Psoas muscle (tissue), 8 donors: ENCODE results near the gene TPPP. TPM values are rescaled to one million over a fixed set of nuclear protein-coding genes. Genes with fewer than 3 reads are reported as not detected.

Experiments used
- ATAC-seq, 4 donors: fragments of 200-7000 bp; cut with Tn5 transposase; one replicate each; pipeline ENCODE4 v1.9.1; 2020; ENCODE audit warnings: moderate library complexity in 3 of 4, mild to moderate bottlenecking in 2 of 4
- DNase-seq, 2 donors: peaks; one replicate each; pipeline ENCODE4 v3.0.0-alpha.2; 2020
- H3K27ac ChIP-seq: fragments of 200-600 bp; one replicate; pipeline ENCODE4 v1.8.0; 2022
- H3K27me3 ChIP-seq, 3 donors: fragments of 200-600 bp in 1 of 3; one replicate each; pipeline versions ENCODE4 v1.6.1 to v1.8.0; 2013 to 2022; ENCODE audit warnings: low read length in 2 of 3, mild to moderate bottlenecking in 2 of 3, moderate library complexity in 1 of 3; ENCODE audit not compliant: insufficient read depth in 3 of 3
- H3K36me3 ChIP-seq, 2 donors: fragments of 200-600 bp in 1 of 2; one replicate each; pipeline versions ENCODE4 v1.6.1 to v1.8.0; 2013 to 2022; ENCODE audit warnings: low read depth in 1 of 2, mild to moderate bottlenecking in 1 of 2, moderate library complexity in 1 of 2; ENCODE audit not compliant: insufficient read depth in 1 of 2
- H3K4me1 ChIP-seq: fragments of 200-600 bp; one replicate; pipeline ENCODE4 v1.8.0; 2022
- H3K4me3 ChIP-seq: fragments of 200-600 bp; one replicate; pipeline ENCODE4 v1.8.0; 2022; ENCODE audit warnings: mild to moderate bottlenecking
- H3K9me3 ChIP-seq: fragments of 200-600 bp; one replicate; pipeline ENCODE4 v1.8.0; 2022
- CTCF ChIP-seq: fragments of 200-600 bp; IDR thresholded peaks from one replicate; pipeline ENCODE4 v1.8.0; 2022; ENCODE audit warnings: antibody characterized with exemption
- WGBS, 3 donors: extraction: QIAGEN DNeasy Blood & Tissue Kit; methylation state at CpG; one replicate each; pipeline versions ENCODE4 v1.1.6 to v1.1.7; 2013; 5-methylcytosine and 5-hydroxymethylcytosine counted together
- intact Hi-C, 2 donors: fragments of 100-400 bp; cut with DNase I; formaldehyde crosslinking; loops; one replicate each; pipeline versions ENCODE4 v1.11.0 to v1.14.2; 2022
- polyA plus RNA-seq, 3 donors: library from polyadenylated mRNA; stranded (reverse); fragments of 200-250 nt; gene quantifications; one replicate each; pipeline ENCODE4 v1.2.3, GENCODE V29; 2013
- total RNA-seq, 4 donors: library from RNA; stranded (reverse); fragmentation: NEBNext Ultra II Directional in 2 of 4; extraction: Animal tissue kit (Norgen Biotek cat#: 25700) in 2 of 4; gene quantifications; one replicate each; pipeline versions ENCODE4 v1.2.1 to v1.2.4, GENCODE V29; 2021 to 2023
- donor health status: healthy with polysubstance abuse.
- donor health status: DM: no; HTN: no; CAD: no; lungs with moderate emphysema.
- donor health status: Bipolar disorder and iron deficiency.
- donor health status: healthy.
- donor health status: DM: yes; HTN: yes; CAD: no.
- donor health status: DM: no; HTN: no; CAD: no.
- donor health status: DM: no; HTN: no; CAD: no.
- donor health status: DM: yes; HTN: yes; CAD: no.

TPPP gene
- total and polyA plus RNA-seq, 7 donors = 1.8 to 11.0 (median 3.3) TPM

- Histone ChIP-seq H3K4me1 (no peaks in the 10 kb centered on the region), H3K27me3 (no peaks in the 10 kb centered on the region), H3K27ac (no peak overlapping the region), H3K9me3 (peaks cover 5% of the 10 kb centered on the region), H3K4me3 (no peak overlapping the region), H3K36me3 (peaks cover 0 to 26% of the 10 kb centered on the region in 2 donors)
- WGBS, 3 donors = 89 to 92% (median 92%) methylated on average over 35 of the region's 35 CpGs
- no peak for TF ChIP-seq CTCF
- intact Hi-C loops = no loop called here
- ATAC-seq (no peak), DNase-seq (peak in 1 of 2 donors; percentile 46)
Measured at GRCh38 chr5:640461-641330, 52.5 kb downstream of the TPPP start.

GRCh38 chr5:639584-640213 lies 53.5 kb downstream of the TPPP start:
- no peaks in the 10 kb centered on the region for H3K27me3 ChIP-seq
- no peak overlapping the region for H3K27ac ChIP-seq
- no peak for TF ChIP-seq CTCF
- peaks cover 0 to 30% of the 10 kb centered on the region in 2 donors for H3K36me3 ChIP-seq
- H3K4me3 ChIP-seq = no peak overlapping the region
- no peak for ATAC-seq
- DNase-seq = peak in 1 of 2 donors; percentile 34
- intact Hi-C loops = no loop called here
- H3K9me3 ChIP-seq = peaks cover 5% of the 10 kb centered on the region
- 93 to 94% (median 94%) methylated on average over 20 of the region's 20 CpGs for WGBS, 3 donors
- no peaks in the 10 kb centered on the region for H3K4me1 ChIP-seq

- WGBS, 3 donors = 97 to 98% (median 98%) methylated on average over 9 of the region's 9 CpGs
- Histone ChIP-seq H3K4me3 (no peak overlapping the region), H3K27ac (no peak overlapping the region), H3K36me3 (peaks cover 0 to 30% of the 10 kb centered on the region in 2 donors), H3K9me3 (peaks cover 5% of the 10 kb centered on the region), H3K4me1 (no peaks in the 10 kb centered on the region), H3K27me3 (no peaks in the 10 kb centered on the region)
- DNase-seq = peak in 1 of 2 donors; percentile 33
- no peak for ATAC-seq
- intact Hi-C loops = no loop called here
- TF ChIP-seq CTCF = no peak
Measured at GRCh38 chr5:639253-639530, 54.0 kb downstream of the TPPP start.

GRCh38 chr5:638501-639252 lies 54.5 kb downstream of the TPPP start:
- ATAC-seq (peak in 1 of 4 donors; percentile 29), DNase-seq (peak in 1 of 2 donors; percentile 44)
- Histone ChIP-seq H3K27ac (no peak overlapping the region), H3K27me3 (no peaks in the 10 kb centered on the region), H3K9me3 (peaks cover 5% of the 10 kb centered on the region), H3K4me3 (no peak overlapping the region), H3K36me3 (peaks cover 0 to 30% of the 10 kb centered on the region in 2 donors), H3K4me1 (no peaks in the 10 kb centered on the region)
- intact Hi-C loops = no loop called here
- no peak for TF ChIP-seq CTCF
- WGBS, 3 donors = 95 to 96% (median 96%) methylated on average over 26 to 29 of the region's 29 CpGs
